Heart left ventricle (tissue), 16 donors: ENCODE measurements around the gene HNRNPK. TPM values are rescaled to one million over a fixed set of nuclear protein-coding genes. Genes with fewer than 3 reads are reported as not detected.

Experiments used
- ATAC-seq, 4 donors: fragments of 200-7000 bp; cut with Tn5 transposase; one replicate each; pipeline ENCODE4 v1.9.1; 2020 to 2022; ENCODE audit warnings: moderate library complexity in 4 of 4, mild to moderate bottlenecking in 3 of 4, moderate number of reproducible peaks in 1 of 4
- DNase-seq, 5 donors: peaks; one replicate each; pipeline ENCODE4 v3.0.0-alpha.2; 2020
- H3K27ac ChIP-seq, 12 donors: fragments of 200-600 bp; sonication (generic) in 4 of 12; one replicate each; pipeline versions ENCODE4 v1.5.0 to v1.8.0; 2016 to 2022; ENCODE audit warnings: mild to moderate bottlenecking in 2 of 12
- H3K27me3 ChIP-seq, 9 donors: fragments of 200-600 bp; sonication (generic) in 2 of 9; one replicate each; pipeline versions ENCODE4 v1.5.1 to v1.8.0; 2016 to 2022; ENCODE audit warnings: mild to moderate bottlenecking in 3 of 9
- H3K36me3 ChIP-seq, 9 donors: fragments of 200-600 bp; sonication (generic) in 2 of 9; one replicate each; pipeline versions ENCODE4 v1.5.0 to v1.8.0; 2018 to 2022; ENCODE audit warnings: mild to moderate bottlenecking in 2 of 9
- H3K4me1 ChIP-seq, 12 donors: fragments of 200-600 bp; sonication (generic) in 4 of 12; one replicate each; pipeline versions ENCODE4 v1.5.0 to v1.8.0; 2016 to 2022; ENCODE audit warnings: mild to moderate bottlenecking in 3 of 12
- H3K4me3 ChIP-seq, 12 donors: fragments of 200-600 bp; sonication (generic) in 4 of 12; one replicate each; pipeline versions ENCODE4 v1.5.0 to v1.8.0; 2017 to 2022; ENCODE audit warnings: mild to moderate bottlenecking in 9 of 12, moderate library complexity in 4 of 12
- H3K9me3 ChIP-seq, 12 donors: fragments of 200-600 bp; sonication (generic) in 4 of 12; one replicate each; pipeline versions ENCODE4 v1.5.0 to v1.8.0; 2016 to 2022; ENCODE audit warnings: mild to moderate bottlenecking in 1 of 12
- POLR2A ChIP-seq, 2 donors: fragments of 450-650 bp; IDR thresholded peaks; one replicate each; pipeline ENCODE4 v1.6.1; 2017; ENCODE audit warnings: antibody characterized with exemption in 2 of 2, mild to moderate bottlenecking in 2 of 2, moderate library complexity in 2 of 2
- WGBS, 4 donors: extraction: QIAGEN DNeasy Blood & Tissue Kit in 2 of 4; methylation state at CpG; one replicate each; pipeline versions ENCODE4 v1.1.5 to v1.1.7; 2013 to 2018; 5-methylcytosine and 5-hydroxymethylcytosine counted together
- intact Hi-C, 10 donors: fragments of 100-400 bp; cut with DNase I; formaldehyde crosslinking; loops; one replicate each; pipeline versions ENCODE4 v1.11.1 to v1.14.2; 2022
- polyA plus RNA-seq, 2 donors: library from polyadenylated mRNA; stranded (reverse); fragments of 200-250 nt; gene quantifications; one replicate each; pipeline ENCODE4 v1.2.3, GENCODE V29; 2013
- total RNA-seq, 9 donors: library from RNA; depleted of rRNA in 2 of 9; stranded (reverse); fragments of >200 nt in 2 of 9; fragmentation: NEBNext Ultra II Directional in 3 of 9; extraction: Animal tissue kit (Norgen Biotek cat#: 25700) in 3 of 9; gene quantifications; one replicate each; pipeline versions ENCODE4 v1.1.0 to v1.2.4, GENCODE V29; 2016 to 2023
- TF ChIP-seq, protein P1 (sequence below), 12 donors: fragments of 200-600 bp; sonication (generic) in 4 of 12; IDR thresholded peaks; one replicate each; pipeline versions ENCODE4 v1.5.0 to v1.8.0; 2018 to 2022; ENCODE audit warnings: antibody characterized with exemption in 12 of 12, mild to moderate bottlenecking in 5 of 12
- donor health status: ischemic (EF 13 %, LVEDD 7.1; RV severe dilation, severe dysfunction).
- donor health status: healthy with polysubstance abuse.
- donor health status: DM: no; HTN: yes; CAD: no.
- donor health status: DM: no; HTN: no; CAD: no.
- donor health status: ischemic (EF 25% LVEDD 6.9; RV normal size, moderate dysfunction).
- donor health status: ischemic (EF 25% LVEDD 5.7; RV mildly dilated, moderate dysfunction).
- donor health status: healthy.
- donor health status: DM: yes; HTN: yes; CAD: no.
- donor health status: ischemic (EF 35%, LVEDD 5.7; RV mildly dilated, moderate dysfunction).
- donor health status: nonischemic (EF 11% LVEDD 7.7; RV severe dilation, severe dysfunction).
- donor health status: DM: yes; HTN: yes; CAD: no.
- donor health status: PGD.
- donor health status: ischemic (EF 29% LVEDD 5.4; RV normal size, mild dysfunction).
- donor health status: nonischemic (EF 23%, LVEDD 6.1; RV moderate dilation, normal function).

Gene HNRNPK
- total and polyA plus RNA-seq, 11 donors, result 127 to 388 (median 318) TPM

DNA sequence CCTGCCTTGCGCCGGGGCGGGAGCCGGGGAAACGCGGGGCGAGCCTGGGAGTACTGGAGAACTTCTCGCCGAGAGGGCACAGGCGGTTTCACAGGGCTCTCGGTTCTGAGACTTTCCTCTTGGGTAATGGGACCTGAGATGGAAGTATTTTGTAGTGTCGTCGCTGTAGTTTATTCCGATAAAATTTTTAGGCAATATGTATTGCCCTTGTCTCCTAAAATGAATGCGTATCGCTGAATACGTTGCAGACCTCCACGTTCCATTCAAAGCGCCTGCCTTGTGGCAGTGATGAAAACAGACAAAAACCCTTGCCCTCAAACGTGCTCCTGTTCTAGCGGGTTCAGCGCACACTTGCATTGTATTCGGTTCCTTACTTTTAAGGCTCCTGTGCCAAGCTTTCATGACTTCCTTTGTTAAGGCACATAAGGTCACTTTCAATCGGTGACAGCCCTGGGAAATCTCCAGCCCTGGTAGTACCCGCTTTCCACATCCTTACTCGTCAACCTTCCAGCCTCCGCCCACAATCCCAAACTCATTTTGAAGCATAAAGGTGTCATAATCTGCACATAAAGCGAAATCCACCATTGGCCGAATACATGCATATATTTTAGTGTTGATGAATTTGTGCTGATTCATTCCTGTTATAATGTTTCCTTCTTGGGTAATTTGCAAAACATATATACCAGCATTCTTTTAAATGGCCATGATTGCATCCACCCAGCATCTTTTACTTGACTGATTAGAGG lies 1.3 kb upstream of the HNRNPK start:
- Histone ChIP-seq H3K27ac (peak overlapping the region; percentile 94 to 100 (median 99)), H3K27me3 (no peaks in the 10 kb centered on the region), H3K36me3 (peaks cover 0 to 21% (median 16%) of the 10 kb centered on the region in 9 donors), H3K9me3 (no peaks in the 10 kb centered on the region), H3K4me1 (peaks cover 0 to 48% (median 26%) of the 10 kb centered on the region in 12 donors), H3K4me3 (peak overlapping the region; percentile 67 to 98 (median 83))
- intact Hi-C loops, result loop anchor here in 8 of 10 donors (2.0 to 10.0 kb wide), 7 partner anchors 59 to 192 kb away; partner anchors contain the start of gene KIF27 (in 3 of the 8)
- WGBS, 4 donors, result 0 to 2% (median 1%) methylated on average over 18 to 29 of the region's 29 CpGs
- ATAC-seq (peak in 2 of 4 donors; percentile 4 to 17), DNase-seq (peak in 3 of 5 donors; percentile 30 to 47 (median 36))
- no peak for TF ChIP-seq POLR2A (IDR thresholded peaks at IDR 0.05)
- TF ChIP-seq, protein P1, sequence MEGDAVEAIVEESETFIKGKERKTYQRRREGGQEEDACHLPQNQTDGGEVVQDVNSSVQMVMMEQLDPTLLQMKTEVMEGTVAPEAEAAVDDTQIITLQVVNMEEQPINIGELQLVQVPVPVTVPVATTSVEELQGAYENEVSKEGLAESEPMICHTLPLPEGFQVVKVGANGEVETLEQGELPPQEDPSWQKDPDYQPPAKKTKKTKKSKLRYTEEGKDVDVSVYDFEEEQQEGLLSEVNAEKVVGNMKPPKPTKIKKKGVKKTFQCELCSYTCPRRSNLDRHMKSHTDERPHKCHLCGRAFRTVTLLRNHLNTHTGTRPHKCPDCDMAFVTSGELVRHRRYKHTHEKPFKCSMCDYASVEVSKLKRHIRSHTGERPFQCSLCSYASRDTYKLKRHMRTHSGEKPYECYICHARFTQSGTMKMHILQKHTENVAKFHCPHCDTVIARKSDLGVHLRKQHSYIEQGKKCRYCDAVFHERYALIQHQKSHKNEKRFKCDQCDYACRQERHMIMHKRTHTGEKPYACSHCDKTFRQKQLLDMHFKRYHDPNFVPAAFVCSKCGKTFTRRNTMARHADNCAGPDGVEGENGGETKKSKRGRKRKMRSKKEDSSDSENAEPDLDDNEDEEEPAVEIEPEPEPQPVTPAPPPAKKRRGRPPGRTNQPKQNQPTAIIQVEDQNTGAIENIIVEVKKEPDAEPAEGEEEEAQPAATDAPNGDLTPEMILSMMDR (IDR thresholded peaks at IDR 0.05), result no peak

DNA sequence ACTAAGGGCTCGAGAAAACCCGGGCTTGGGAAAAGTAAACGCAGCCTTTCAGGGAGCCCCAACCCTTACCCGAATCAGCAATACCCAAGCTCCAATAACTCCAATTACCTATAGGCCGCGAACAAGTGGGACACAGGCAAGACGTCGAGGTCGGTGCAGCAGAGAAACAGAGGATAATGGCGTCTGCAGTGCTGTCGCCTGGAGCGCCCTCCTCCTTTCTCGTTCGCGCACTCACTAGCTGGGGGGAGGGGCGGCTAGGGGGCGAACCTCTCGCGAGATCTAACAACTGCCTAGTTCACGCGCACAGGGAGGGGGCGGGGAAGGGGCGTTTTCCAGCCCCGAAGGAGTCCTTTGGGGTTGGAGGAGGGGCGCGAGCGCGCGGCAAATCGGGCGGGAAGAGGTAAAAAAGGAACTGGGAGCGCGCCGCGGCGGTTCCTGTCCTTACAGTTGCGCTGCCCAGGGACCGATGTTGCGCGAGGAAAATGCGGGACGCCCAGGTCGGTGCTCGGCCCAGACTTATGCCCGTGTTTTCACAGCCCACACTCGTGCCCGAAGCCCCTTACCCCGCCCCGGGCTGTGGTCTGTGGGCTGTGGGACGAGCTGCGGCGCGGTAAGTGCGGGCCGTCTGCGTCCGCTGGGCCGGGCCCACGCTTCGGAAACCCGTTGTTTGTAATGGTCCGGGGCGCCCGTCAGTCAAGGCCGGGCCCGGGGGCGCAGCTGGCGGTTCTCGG lies 545 bp upstream of the HNRNPK start, which contains the start of gene RMI1:
TSS of gene RMI1 (plus strand) at position 411 of the 731 bp plus-strand sequence. CDS start 20,182 bp downstream, outside the sequence.
- DNase-seq (peak; percentile 99 to 100 (median 100)), ATAC-seq (peak; percentile 92 to 94 (median 94))
- peaks cover 0 to 50% (median 31%) of the 10 kb centered on the region in 12 donors for H3K4me1 ChIP-seq
- intact Hi-C loops, result loop anchor here in 8 of 10 donors (1.0 to 10.0 kb wide), 8 partner anchors 24 to 192 kb away; partner anchors contain the start of gene KIF27 (in 3 of the 8)
- H3K36me3 ChIP-seq, result peaks cover 3 to 29% (median 23%) of the 10 kb centered on the region in 9 donors
- TF ChIP-seq, protein P1 (IDR thresholded peaks at IDR 0.05), result peak in 5 of 12 donors; percentile 10 to 48 (median 40)
- TF ChIP-seq POLR2A (IDR thresholded peaks at IDR 0.05), result peak; percentile 47 to 79
- H3K4me3 ChIP-seq, result peak within 1 kb of the TSS; percentile 67 to 98 (median 83)
- H3K27ac ChIP-seq, result peak within 1 kb of the TSS; percentile 94 to 100 (median 99)
- H3K27me3 ChIP-seq, result no peaks in the 10 kb centered on the region
- H3K9me3 ChIP-seq, result no peaks in the 10 kb centered on the region
- WGBS, 4 donors, result 0% methylated on average over 41 to 69 of the region's 69 CpGs

DNA sequence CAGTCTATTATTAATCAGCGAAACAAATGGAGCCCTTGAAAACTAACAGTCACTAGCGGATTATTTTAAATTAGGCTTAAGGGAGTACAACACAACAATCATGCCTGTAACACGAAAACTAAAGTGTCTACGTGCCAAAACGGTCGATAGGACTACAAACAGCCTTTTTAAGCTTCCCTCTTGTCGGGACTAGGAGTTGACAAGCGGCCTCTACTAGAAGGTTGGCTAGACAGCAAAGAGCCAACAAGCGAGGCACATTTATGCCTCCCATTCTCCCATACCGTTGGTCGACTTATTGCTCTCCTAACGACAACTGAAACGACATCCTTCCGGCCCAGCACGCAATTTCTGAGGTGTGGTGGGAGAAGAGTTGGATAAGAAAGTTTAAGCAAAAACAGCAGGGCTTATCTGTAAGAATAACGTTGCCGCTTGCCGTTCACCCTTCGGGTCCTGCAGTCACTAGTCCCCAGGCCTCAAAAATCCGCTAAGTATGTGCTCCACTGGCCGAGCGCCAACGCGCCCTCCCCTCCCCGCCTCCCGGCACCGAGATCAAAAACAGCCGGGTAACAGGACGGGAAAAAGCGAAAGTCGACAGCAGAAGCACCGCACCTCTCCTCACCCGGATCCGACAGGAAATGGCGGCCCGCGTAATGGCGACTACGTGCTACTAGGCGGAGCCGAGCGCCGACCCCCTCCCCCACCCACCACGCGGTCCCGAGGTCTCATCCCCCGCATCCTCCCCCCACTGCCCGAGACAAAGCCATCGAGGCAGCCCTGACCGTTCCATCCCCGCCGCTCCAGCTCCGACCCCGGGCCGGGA lies 813 bp downstream of the HNRNPK start:
- TF ChIP-seq, protein P1 (IDR thresholded peaks at IDR 0.05), result no peak
- TF ChIP-seq POLR2A (IDR thresholded peaks at IDR 0.05), result peak in 1 of 2 donors; percentile 15
- peak overlapping the region; percentile 67 to 98 (median 83) for H3K4me3 ChIP-seq
- intact Hi-C loops, result loop anchor here in 2 of 10 donors (2.0 to 5.0 kb wide), 2 partner anchors 194 to 1963 kb away; partner anchors contain the start of gene NAA35 (in 1 of the 2)
- ATAC-seq, result peak; percentile 58 to 80 (median 74)
- H3K9me3 ChIP-seq, result no peaks in the 10 kb centered on the region
- H3K27ac ChIP-seq, result peak overlapping the region; percentile 94 to 100 (median 99)
- H3K27me3 ChIP-seq, result no peaks in the 10 kb centered on the region
- peaks cover 0 to 61% (median 41%) of the 10 kb centered on the region in 12 donors for H3K4me1 ChIP-seq
- peak; percentile 90 to 93 (median 91) for DNase-seq
- 0 to 1% (median 0%) methylated on average over 32 to 55 of the region's 55 CpGs for WGBS, 4 donors
- peaks cover 3 to 42% (median 37%) of the 10 kb centered on the region in 9 donors for H3K36me3 ChIP-seq
